ENCODE data around the gene KIF12. TPM values are rescaled to one million over a fixed set of nuclear protein-coding genes. Genes with fewer than 3 reads are reported as not detected.

KIF12 gene
- total RNA-seq, 1 donor from 2014 or later = 0.34 TPM

DNA sequence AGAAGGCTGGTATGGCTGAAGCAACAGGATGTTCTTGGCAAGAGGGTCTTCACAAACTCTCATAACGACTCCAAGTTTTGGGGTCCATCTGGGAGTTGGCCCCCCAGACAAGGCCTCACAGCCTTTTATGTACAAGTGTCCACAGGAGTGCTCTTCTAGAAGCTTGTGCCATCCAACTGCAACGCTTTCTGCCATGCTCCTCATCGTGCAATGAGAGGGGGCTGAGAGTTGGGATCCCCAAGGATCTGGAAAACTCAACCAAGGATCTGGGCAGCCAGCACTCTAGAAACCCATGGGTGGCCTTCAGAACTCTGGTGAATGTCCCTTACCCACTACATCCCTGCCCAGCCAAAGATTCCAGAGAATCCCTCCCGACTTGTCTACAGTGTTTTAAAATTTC lies 12.5 kb downstream of the KIF12 start:
- Histone ChIP-seq H3K79me2 (ENCODE audit: insufficient read depth, low read length) (no peaks in the 10 kb centered on the region), H3K9me3 (ENCODE audit: insufficient read depth, low read depth, low read length) (no peaks in the 10 kb centered on the region), H3K27ac (ENCODE audit: low read depth, low read length) (no peak overlapping the region), H3K4me1 (ENCODE audit: insufficient read depth, low read length) (no peaks in the 10 kb centered on the region), H3K4me3 (ENCODE audit: insufficient read depth, low read depth, low read length) (no peak overlapping the region), H3K9ac (ENCODE audit: low read length) (no peak overlapping the region), H4K20me1 (ENCODE audit: insufficient read depth, low read length) (no peaks in the 10 kb centered on the region), H3K4me2 (ENCODE audit: low read length) (no peak overlapping the region), H2AFZ (ENCODE audit: low read depth, low read length) (no peak overlapping the region), H3K36me3 (ENCODE audit: insufficient read depth, low read length) (no peaks in the 10 kb centered on the region), H3K27me3 (ENCODE audit: insufficient read depth, low read length) (peaks cover 3% of the 10 kb centered on the region)
- DNase-seq (ENCODE audit: low read depth) = no peak
- Mint-ChIP-seq H3K27ac (ENCODE audit: unreplicated experiment) (no peak overlapping the region), H3K4me1 (ENCODE audit: low read depth, unreplicated experiment) (no peaks in the 10 kb centered on the region), H3K36me3 (ENCODE audit: low read depth, unreplicated experiment) (no peaks in the 10 kb centered on the region), H3K4me3 (ENCODE audit: unreplicated experiment) (no peak overlapping the region), H3K9me3 (ENCODE audit: unreplicated experiment) (peaks cover 2% of the 10 kb centered on the region), H3K27me3 (ENCODE audit: low read depth, unreplicated experiment) (peaks cover 46% of the 10 kb centered on the region)
- TF ChIP-seq EZH2 (IDR thresholded peaks at IDR 0.05; ENCODE audit: insufficient read depth, low read length) = no peak
- no peak for FAIRE-seq

DNA sequence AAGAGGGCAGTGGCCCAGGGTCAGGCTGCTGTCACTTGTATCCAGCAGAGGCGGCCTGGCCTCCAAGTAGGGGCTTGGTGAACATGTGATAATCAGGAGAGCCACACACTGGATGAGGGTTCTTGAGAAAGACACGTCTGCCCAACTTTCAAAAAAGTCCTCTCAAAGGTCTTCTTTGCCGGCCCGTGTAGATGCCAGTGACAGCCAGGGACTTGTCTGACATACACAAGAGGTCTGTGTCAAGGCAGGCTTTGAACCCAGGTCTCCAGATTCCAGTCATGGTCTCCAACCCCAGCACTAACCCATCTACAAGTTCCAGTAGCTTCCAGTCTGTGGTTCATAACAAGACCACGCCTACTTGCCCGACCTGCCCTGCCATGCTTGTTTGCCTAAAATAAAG lies 13.1 kb downstream of the KIF12 start:
- Mint-ChIP-seq H3K27me3 (ENCODE audit: low read depth, unreplicated experiment) (peaks cover 47% of the 10 kb centered on the region), H3K9me3 (ENCODE audit: unreplicated experiment) (peaks cover 2% of the 10 kb centered on the region), H3K4me3 (ENCODE audit: unreplicated experiment) (no peak overlapping the region), H3K36me3 (ENCODE audit: low read depth, unreplicated experiment) (no peaks in the 10 kb centered on the region), H3K4me1 (ENCODE audit: low read depth, unreplicated experiment) (no peaks in the 10 kb centered on the region), H3K27ac (ENCODE audit: unreplicated experiment) (no peak overlapping the region)
- Histone ChIP-seq H3K36me3 (ENCODE audit: insufficient read depth, low read length) (no peaks in the 10 kb centered on the region), H2AFZ (ENCODE audit: low read depth, low read length) (no peak overlapping the region), H3K9ac (ENCODE audit: low read length) (no peak overlapping the region), H3K9me3 (ENCODE audit: insufficient read depth, low read depth, low read length) (no peaks in the 10 kb centered on the region), H4K20me1 (ENCODE audit: insufficient read depth, low read length) (no peaks in the 10 kb centered on the region), H3K27me3 (ENCODE audit: insufficient read depth, low read length) (peaks cover 3% of the 10 kb centered on the region), H3K79me2 (ENCODE audit: insufficient read depth, low read length) (no peaks in the 10 kb centered on the region), H3K4me2 (ENCODE audit: low read length) (no peak overlapping the region), H3K4me3 (ENCODE audit: insufficient read depth, low read depth, low read length) (no peak overlapping the region), H3K27ac (ENCODE audit: low read depth, low read length) (no peak overlapping the region), H3K4me1 (ENCODE audit: insufficient read depth, low read length) (no peaks in the 10 kb centered on the region)
- DNase-seq (ENCODE audit: low read depth) (no peak), FAIRE-seq (no peak)
- TF ChIP-seq EZH2 (IDR thresholded peaks at IDR 0.05; ENCODE audit: insufficient read depth, low read length) = no peak
- TF ChIP-seq, protein P1, sequence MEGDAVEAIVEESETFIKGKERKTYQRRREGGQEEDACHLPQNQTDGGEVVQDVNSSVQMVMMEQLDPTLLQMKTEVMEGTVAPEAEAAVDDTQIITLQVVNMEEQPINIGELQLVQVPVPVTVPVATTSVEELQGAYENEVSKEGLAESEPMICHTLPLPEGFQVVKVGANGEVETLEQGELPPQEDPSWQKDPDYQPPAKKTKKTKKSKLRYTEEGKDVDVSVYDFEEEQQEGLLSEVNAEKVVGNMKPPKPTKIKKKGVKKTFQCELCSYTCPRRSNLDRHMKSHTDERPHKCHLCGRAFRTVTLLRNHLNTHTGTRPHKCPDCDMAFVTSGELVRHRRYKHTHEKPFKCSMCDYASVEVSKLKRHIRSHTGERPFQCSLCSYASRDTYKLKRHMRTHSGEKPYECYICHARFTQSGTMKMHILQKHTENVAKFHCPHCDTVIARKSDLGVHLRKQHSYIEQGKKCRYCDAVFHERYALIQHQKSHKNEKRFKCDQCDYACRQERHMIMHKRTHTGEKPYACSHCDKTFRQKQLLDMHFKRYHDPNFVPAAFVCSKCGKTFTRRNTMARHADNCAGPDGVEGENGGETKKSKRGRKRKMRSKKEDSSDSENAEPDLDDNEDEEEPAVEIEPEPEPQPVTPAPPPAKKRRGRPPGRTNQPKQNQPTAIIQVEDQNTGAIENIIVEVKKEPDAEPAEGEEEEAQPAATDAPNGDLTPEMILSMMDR (IDR thresholded peaks at IDR 0.05; ENCODE audit: insufficient read depth, low read depth, low read length) = no peak

DNA sequence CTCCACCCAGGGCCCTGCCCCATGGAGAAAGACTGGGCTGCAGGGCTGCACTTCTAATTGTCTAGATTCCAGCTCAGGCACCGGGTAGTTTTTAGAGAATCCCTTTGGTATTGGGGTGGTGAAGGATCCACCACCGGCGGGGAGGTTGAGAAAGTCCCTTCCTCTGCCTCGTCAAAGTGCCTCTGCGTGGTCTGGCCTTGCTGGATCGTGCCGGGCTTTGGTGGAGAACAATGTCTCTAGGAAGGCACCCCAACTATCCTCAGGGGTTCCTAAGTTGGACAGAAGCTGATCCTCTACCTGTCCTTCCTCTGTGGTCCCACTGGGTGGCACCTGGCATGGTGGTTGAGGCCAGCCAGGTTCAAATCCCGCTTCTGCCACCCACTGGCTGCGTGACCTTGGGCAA lies 13.7 kb downstream of the KIF12 start:
- no peak overlapping the region for H3K4me2 ChIP-seq (ENCODE audit: low read length)
- no peak overlapping the region for H3K27ac ChIP-seq (ENCODE audit: low read depth, low read length)
- Mint-ChIP-seq H3K4me1 (ENCODE audit: low read depth, unreplicated experiment) (no peaks in the 10 kb centered on the region), H3K9me3 (ENCODE audit: unreplicated experiment) (peaks cover 2% of the 10 kb centered on the region), H3K4me3 (ENCODE audit: unreplicated experiment) (no peak overlapping the region), H3K27me3 (ENCODE audit: low read depth, unreplicated experiment) (peaks cover 49% of the 10 kb centered on the region), H3K27ac (ENCODE audit: unreplicated experiment) (no peak overlapping the region), H3K36me3 (ENCODE audit: low read depth, unreplicated experiment) (no peaks in the 10 kb centered on the region)
- no peaks in the 10 kb centered on the region for H4K20me1 ChIP-seq (ENCODE audit: insufficient read depth, low read length)
- H3K9me3 ChIP-seq (ENCODE audit: insufficient read depth, low read depth, low read length) = peaks cover 2% of the 10 kb centered on the region
- peaks cover 3% of the 10 kb centered on the region for H3K27me3 ChIP-seq (ENCODE audit: insufficient read depth, low read length)
- no peaks in the 10 kb centered on the region for H3K4me1 ChIP-seq (ENCODE audit: insufficient read depth, low read length)
- H3K36me3 ChIP-seq (ENCODE audit: insufficient read depth, low read length) = no peaks in the 10 kb centered on the region
- H3K4me3 ChIP-seq (ENCODE audit: insufficient read depth, low read depth, low read length) = no peak overlapping the region
- TF ChIP-seq, protein P1 (IDR thresholded peaks at IDR 0.05; ENCODE audit: insufficient read depth, low read depth, low read length) = no peak
- no peak for TF ChIP-seq EZH2 (IDR thresholded peaks at IDR 0.05; ENCODE audit: insufficient read depth, low read length)
- H3K79me2 ChIP-seq (ENCODE audit: insufficient read depth, low read length) = no peaks in the 10 kb centered on the region
- H3K9ac ChIP-seq (ENCODE audit: low read length) = no peak overlapping the region
- no peak overlapping the region for H2AFZ ChIP-seq (ENCODE audit: low read depth, low read length)
- FAIRE-seq (no peak), DNase-seq (ENCODE audit: low read depth) (no peak)

Data from astrocyte (in vitro differentiated cells and primary cell).